Esophagus muscularis mucosa (tissue), 4 donors: ENCODE measurements around the gene CFHR5. TPM values are rescaled to one million over a fixed set of nuclear protein-coding genes. Genes with fewer than 3 reads are reported as not detected.

Source experiments
- DNase-seq: peaks from one replicate; pipeline ENCODE4 v3.0.0-alpha.2; 2017; ENCODE audit errors: extremely low spot score
- H3K27ac ChIP-seq, 4 donors: fragments of 200-600 bp; sonication (generic); replicated peaks in 1 of 4; 1 replicate in 3 of 4; 2 replicates in 1 of 4; pipeline ENCODE4 v1.5.1; 2016 to 2019; ENCODE audit warnings: mild to moderate bottlenecking in 1 of 4
- H3K27me3 ChIP-seq, 4 donors: fragments of 200-600 bp; sonication (generic); one replicate each; pipeline versions ENCODE4 v1.5.1 to v1.6.0; 2016 to 2019
- H3K36me3 ChIP-seq, 4 donors: fragments of 200-600 bp; sonication (generic); one replicate each; pipeline ENCODE4 v1.5.1; 2016 to 2019
- H3K4me1 ChIP-seq, 4 donors: fragments of 200-600 bp; sonication (generic); one replicate each; pipeline ENCODE4 v1.5.1; 2016 to 2019
- H3K4me3 ChIP-seq, 4 donors: fragments of 200-600 bp; sonication (generic); 1 replicate in 2 of 4; 2 replicates in 2 of 4; pipeline ENCODE4 v1.5.1; 2016 to 2019; ENCODE audit warnings: mild to moderate bottlenecking in 4 of 4, moderate library complexity in 1 of 4
- H3K9me3 ChIP-seq, 4 donors: fragments of 200-600 bp; sonication (generic); 1 replicate in 3 of 4; 2 replicates in 1 of 4; pipeline ENCODE4 v1.5.1; 2016 to 2019
- EP300 ChIP-seq: sonication (generic); formaldehyde crosslinking; IDR thresholded peaks from one replicate; pipeline ENCODE4 v1.6.1; 2017; ENCODE audit warnings: antibody characterized with exemption
- POLR2A ChIP-seq: fragments of 450-650 bp; IDR thresholded peaks from one replicate; pipeline ENCODE4 v1.6.1; 2017; ENCODE audit warnings: antibody characterized with exemption, moderate library complexity, mild to moderate bottlenecking, low read depth
- POLR2AphosphoS5 ChIP-seq, 2 donors: sonication (generic); formaldehyde crosslinking; IDR thresholded peaks; one replicate each; pipeline ENCODE4 v1.6.1; 2017; ENCODE audit warnings: antibody characterized with exemption in 2 of 2
- WGBS: methylation state at CpG from one replicate; pipeline ENCODE4 v1.1.5; 2018; 5-methylcytosine and 5-hydroxymethylcytosine counted together
- intact Hi-C: fragments of 100-400 bp; cut with DNase I; formaldehyde crosslinking; loops from one replicate; pipeline ENCODE4 v1.15.1; 2023
- total RNA-seq, 4 donors: library from RNA; depleted of rRNA; stranded (reverse); fragments of >200 nt; gene quantifications; one replicate each; pipeline versions ENCODE4 v1.1.0 to v1.2.1, GENCODE V29; 2016
- TF ChIP-seq, protein P1 (sequence below), 3 experiments: fragments of 200-600 bp in 2 of 3; fragments of 450-650 bp in 1 of 3; sonication (generic) in 2 of 3; IDR thresholded peaks; one replicate each; pipeline ENCODE4 v1.5.1; 2017 to 2019; ENCODE audit warnings: antibody characterized with exemption in 3 of 3, mild to moderate bottlenecking in 2 of 3, moderate library complexity in 1 of 3

The CFHR5 gene
- total RNA-seq, 4 donors from 2014 or later = not detected

DNA sequence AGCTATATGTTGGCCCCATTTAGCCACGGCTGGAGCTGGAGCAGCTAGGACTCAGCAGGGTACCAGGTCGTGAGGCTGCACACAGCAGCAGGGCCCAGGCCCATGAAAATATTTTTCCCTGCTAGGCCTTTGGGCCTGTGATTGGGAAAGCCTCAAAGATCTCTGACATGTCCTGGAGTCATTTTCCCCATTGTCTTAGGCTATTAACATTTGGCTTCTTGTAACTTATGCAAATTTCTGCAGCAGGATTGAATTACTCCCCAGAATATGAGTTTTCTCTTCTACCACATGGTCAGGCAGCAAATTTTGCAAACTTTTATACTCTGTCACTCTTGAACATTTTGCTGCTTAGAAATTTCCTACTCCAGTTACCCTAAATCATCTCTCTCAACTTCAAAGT, 22.6 kb upstream of the CFHR5 start:
- Histone ChIP-seq H3K9me3 (no peaks in the 10 kb centered on the region), H3K4me3 (no peak overlapping the region), H3K27me3 (no peaks in the 10 kb centered on the region), H3K4me1 (no peaks in the 10 kb centered on the region), H3K36me3 (no peaks in the 10 kb centered on the region), H3K27ac (no peak overlapping the region)
- TF ChIP-seq POLR2AphosphoS5 (IDR thresholded peaks at IDR 0.05) (no peak), POLR2A (no peak), EP300 (no peak)
- TF ChIP-seq, protein P1, sequence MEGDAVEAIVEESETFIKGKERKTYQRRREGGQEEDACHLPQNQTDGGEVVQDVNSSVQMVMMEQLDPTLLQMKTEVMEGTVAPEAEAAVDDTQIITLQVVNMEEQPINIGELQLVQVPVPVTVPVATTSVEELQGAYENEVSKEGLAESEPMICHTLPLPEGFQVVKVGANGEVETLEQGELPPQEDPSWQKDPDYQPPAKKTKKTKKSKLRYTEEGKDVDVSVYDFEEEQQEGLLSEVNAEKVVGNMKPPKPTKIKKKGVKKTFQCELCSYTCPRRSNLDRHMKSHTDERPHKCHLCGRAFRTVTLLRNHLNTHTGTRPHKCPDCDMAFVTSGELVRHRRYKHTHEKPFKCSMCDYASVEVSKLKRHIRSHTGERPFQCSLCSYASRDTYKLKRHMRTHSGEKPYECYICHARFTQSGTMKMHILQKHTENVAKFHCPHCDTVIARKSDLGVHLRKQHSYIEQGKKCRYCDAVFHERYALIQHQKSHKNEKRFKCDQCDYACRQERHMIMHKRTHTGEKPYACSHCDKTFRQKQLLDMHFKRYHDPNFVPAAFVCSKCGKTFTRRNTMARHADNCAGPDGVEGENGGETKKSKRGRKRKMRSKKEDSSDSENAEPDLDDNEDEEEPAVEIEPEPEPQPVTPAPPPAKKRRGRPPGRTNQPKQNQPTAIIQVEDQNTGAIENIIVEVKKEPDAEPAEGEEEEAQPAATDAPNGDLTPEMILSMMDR (IDR thresholded peaks at IDR 0.05) = no peak
- DNase-seq = no peak
- 76% methylated on average over 2 of the region's 2 CpGs for WGBS
- intact Hi-C loops = no loop called here

GRCh38 chr1:196955926-196956325, 21.4 kb upstream of the CFHR5 start:
- no peaks in the 10 kb centered on the region for H3K36me3 ChIP-seq
- no peaks in the 10 kb centered on the region for H3K9me3 ChIP-seq
- H3K27ac ChIP-seq = no peak overlapping the region
- no peak for TF ChIP-seq EP300
- TF ChIP-seq, protein P1 (IDR thresholded peaks at IDR 0.05) = no peak
- TF ChIP-seq POLR2AphosphoS5 (IDR thresholded peaks at IDR 0.05) = no peak
- no peak for TF ChIP-seq POLR2A
- no peak overlapping the region for H3K4me3 ChIP-seq
- H3K4me1 ChIP-seq = no peaks in the 10 kb centered on the region
- intact Hi-C loops = no loop called here
- H3K27me3 ChIP-seq = no peaks in the 10 kb centered on the region
- DNase-seq = no peak
- WGBS = 93% methylated on average over 1 of the region's 1 CpG

DNA sequence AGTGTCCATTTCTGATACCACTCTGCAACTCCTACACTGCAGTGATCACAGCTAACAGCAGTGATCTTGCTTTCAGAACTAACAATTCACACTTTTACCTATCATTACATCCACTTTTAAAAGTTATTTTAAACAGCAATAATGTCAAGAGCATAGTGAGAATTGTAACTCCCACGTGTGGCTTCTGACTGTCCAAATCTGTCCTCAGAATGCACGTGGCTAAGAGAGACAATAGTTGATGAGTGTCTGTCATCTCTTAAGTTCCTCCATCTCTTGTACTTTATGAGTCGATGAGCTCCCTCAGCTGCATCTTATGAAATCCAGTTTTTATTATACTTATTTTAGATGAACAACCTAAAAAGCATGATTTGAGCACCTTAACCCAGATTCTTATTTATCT, 16.5 kb upstream of the CFHR5 start:
- no peaks in the 10 kb centered on the region for H3K27me3 ChIP-seq
- 70% methylated on average over 3 of the region's 3 CpGs for WGBS

GRCh38 chr1:196970182-196970581, 7.2 kb upstream of the CFHR5 start:
- Histone ChIP-seq H3K4me1 (no peaks in the 10 kb centered on the region), H3K9me3 (no peaks in the 10 kb centered on the region), H3K36me3 (no peaks in the 10 kb centered on the region), H3K27ac (no peak overlapping the region), H3K27me3 (no peaks in the 10 kb centered on the region), H3K4me3 (no peak overlapping the region)
- TF ChIP-seq, protein P1 (IDR thresholded peaks at IDR 0.05) = no peak
- TF ChIP-seq POLR2A (no peak), EP300 (no peak), POLR2AphosphoS5 (IDR thresholded peaks at IDR 0.05) (no peak)
- no peak for DNase-seq
- WGBS = 92% methylated on average over 1 of the region's 1 CpG
- intact Hi-C loops = no loop called here

More for the DNA sequence above, 16.5 kb upstream of the CFHR5 start:
- Histone ChIP-seq H3K4me1 (no peaks in the 10 kb centered on the region), H3K9me3 (no peaks in the 10 kb centered on the region), H3K27ac (no peak overlapping the region), H3K4me3 (no peak overlapping the region), H3K36me3 (no peaks in the 10 kb centered on the region)
- TF ChIP-seq POLR2A = no peak
- no peak for TF ChIP-seq EP300
- TF ChIP-seq POLR2AphosphoS5 (IDR thresholded peaks at IDR 0.05) = no peak
- TF ChIP-seq, protein P1 (IDR thresholded peaks at IDR 0.05) = no peak
- intact Hi-C loops = no loop called here
- no peak for DNase-seq

DNA sequence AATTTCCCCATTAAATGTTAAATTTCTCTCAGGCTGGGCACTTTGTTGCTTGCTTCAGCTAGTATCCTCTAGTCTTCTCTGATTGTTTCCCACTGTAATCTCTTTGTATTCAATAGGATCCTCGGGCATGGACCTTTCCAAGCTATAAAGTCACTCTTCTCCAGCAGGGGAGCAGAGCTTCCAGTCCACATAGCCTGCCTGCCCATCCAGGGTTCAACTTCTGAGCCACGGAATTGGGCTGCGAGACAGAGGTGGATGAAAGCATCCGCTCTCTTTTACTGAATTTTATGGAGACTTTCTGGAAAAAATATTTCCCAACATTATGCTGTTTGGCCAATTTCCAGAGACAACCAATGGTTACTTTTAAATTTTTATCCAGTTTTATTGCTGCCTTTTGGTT, 1.1 kb upstream of the CFHR5 start:
- no peaks in the 10 kb centered on the region for H3K9me3 ChIP-seq
- intact Hi-C loops = no loop called here
- H3K36me3 ChIP-seq = no peaks in the 10 kb centered on the region
- TF ChIP-seq POLR2A (no peak), POLR2AphosphoS5 (IDR thresholded peaks at IDR 0.05) (no peak), EP300 (no peak)
- TF ChIP-seq, protein P1 (IDR thresholded peaks at IDR 0.05) = no peak
- no peaks in the 10 kb centered on the region for H3K4me1 ChIP-seq
- no peak for DNase-seq
- 92% methylated on average over 4 of the region's 4 CpGs for WGBS
- H3K27me3 ChIP-seq = no peaks in the 10 kb centered on the region
- no peak overlapping the region for H3K27ac ChIP-seq
- H3K4me3 ChIP-seq = no peak overlapping the region
